CD4-positive, alpha-beta memory T cell (primary cell): ENCODE measurements around the gene KIF2A. TPM values are rescaled to one million over a fixed set of nuclear protein-coding genes. Genes with fewer than 3 reads are reported as not detected.

Experiments used
- CTCF ChIA-PET: fragments of 350-600 bp; sonication (Branson Sonifier 250); formaldehyde crosslinking; loops from one replicate; lab custom pipeline; 2021; ENCODE audit warnings: inconsistent platforms; ENCODE audit not compliant: partially characterized antibody; lab: Charles Lee
- POLR2A ChIA-PET: fragments of 350-600 bp; sonication (Branson Sonifier 250); formaldehyde crosslinking; loops from one replicate; lab custom pipeline; 2021; ENCODE audit not compliant: partially characterized antibody; lab: Charles Lee
- DNase-seq, 5 donors: peaks; one replicate each; pipeline versions ENCODE4 v3.0.0 to v3.0.0-alpha.2; 2020 to 2022; ENCODE audit warnings: mixed read lengths in 1 of 5
- H3K27ac ChIP-seq: one replicate; pipeline ENCODE4 v1.7.0; 2013; ENCODE audit warnings: low read depth, low read length
- H3K27me3 ChIP-seq: 2 replicates; pipeline ENCODE4 v1.7.0; 2013; ENCODE audit warnings: mild to moderate bottlenecking, low read length, moderate library complexity; ENCODE audit not compliant: insufficient read depth
- H3K36me3 ChIP-seq: 2 replicates; pipeline ENCODE4 v1.7.0; 2013; ENCODE audit warnings: mild to moderate bottlenecking, low read length, moderate library complexity; ENCODE audit not compliant: insufficient read depth
- H3K4me1 ChIP-seq: 2 replicates; pipeline ENCODE4 v1.7.0; 2013; ENCODE audit warnings: mild to moderate bottlenecking, low read length, moderate library complexity; ENCODE audit not compliant: insufficient read depth
- H3K4me3 ChIP-seq, 2 donors: one replicate each; pipeline ENCODE4 v1.7.0; 2013; ENCODE audit warnings: low read length in 2 of 2, mild to moderate bottlenecking in 1 of 2
- H3K9me3 ChIP-seq, 2 donors: one replicate each; pipeline ENCODE4 v1.7.0; 2013; ENCODE audit warnings: low read length in 2 of 2, control low read depth in 1 of 2; ENCODE audit not compliant: control insufficient read depth in 1 of 2
- H3K27ac Mint-ChIP-seq, 7 donors: one replicate each; pipeline ENCODE4 v1.8.0; 2020 to 2021; ENCODE audit warnings: mixed read lengths in 7 of 7, mild to moderate bottlenecking in 6 of 7, inconsistent platforms in 3 of 7, moderate library complexity in 3 of 7
- H3K27me3 Mint-ChIP-seq, 2 donors: one replicate each; pipeline ENCODE4 v1.8.0; 2020 to 2021; ENCODE audit warnings: mixed read lengths in 2 of 2
- H3K36me3 Mint-ChIP-seq, 2 donors: one replicate each; pipeline ENCODE4 v1.8.0; 2020 to 2021; ENCODE audit warnings: mixed read lengths in 2 of 2, inconsistent platforms in 1 of 2, mild to moderate bottlenecking in 1 of 2
- H3K4me1 Mint-ChIP-seq, 4 donors: one replicate each; pipeline ENCODE4 v1.8.0; 2020 to 2021; ENCODE audit warnings: mixed read lengths in 4 of 4, mild to moderate bottlenecking in 1 of 4
- H3K4me3 Mint-ChIP-seq, 8 donors: one replicate each; pipeline ENCODE4 v1.8.0; 2020 to 2021; ENCODE audit warnings: mixed read lengths in 8 of 8, mild to moderate bottlenecking in 7 of 8, moderate library complexity in 6 of 8, inconsistent platforms in 3 of 8
- H3K9me3 Mint-ChIP-seq, 8 donors: one replicate each; pipeline ENCODE4 v1.8.0; 2020 to 2021; ENCODE audit warnings: mixed read lengths in 8 of 8, mild to moderate bottlenecking in 5 of 8, inconsistent platforms in 3 of 8, moderate library complexity in 1 of 8
- intact Hi-C: fragments of 100-400 bp; cut with micrococcal nuclease; formaldehyde crosslinking; loops from one replicate; pipeline ENCODE4 v1.15.1; 2023
- polyA plus RNA-seq, 2 donors: library from polyadenylated mRNA; unstranded; fragments of 300-500 nt; fragmentation: Illumina TruSeq; gene quantifications; one replicate each; pipeline ENCODE4 v1.2.3, GENCODE V29; 2021
- total RNA-seq, 2 experiments: library from RNA; stranded (reverse); gene quantifications; one replicate each; pipeline ENCODE4 v1.2.3, GENCODE V29; 2021

KIF2A gene
- total and polyA plus RNA-seq, 4 experiments from 2014 or later = 133 to 158 (median 154) TPM

DNA sequence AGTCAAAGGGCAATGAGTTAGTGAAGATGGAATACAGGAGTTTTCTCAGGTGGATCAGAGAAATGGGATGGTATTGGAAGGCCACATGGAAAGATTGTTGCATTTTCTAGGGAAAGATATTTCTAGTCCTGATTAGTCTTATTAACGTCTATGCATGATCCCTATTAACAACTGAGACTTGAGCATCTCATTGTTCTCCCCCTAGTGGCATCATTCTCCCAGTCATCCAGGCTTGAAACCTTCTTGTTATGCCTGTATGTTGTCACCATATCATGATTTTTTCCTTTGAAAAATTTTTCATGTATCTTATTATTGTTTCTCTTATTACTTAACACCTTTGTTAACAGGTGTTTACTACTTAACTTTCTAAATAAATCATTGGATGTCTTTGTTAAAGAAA is 34.4 kb downstream of the KIF2A start:
- no peaks in the 10 kb centered on the region for H3K9me3 ChIP-seq
- H3K27ac ChIP-seq = no peak overlapping the region
- H3K9me3 Mint-ChIP-seq = no peaks in the 10 kb centered on the region
- CTCF ChIA-PET = interaction anchor here (0.6 to 6.3 kb wide), 21 partner anchors 11 to 116 kb away, joined by 3 to 45 read pairs (median 3); partner anchors contain the start of genes DIMT1 and KIF2A
- peak overlapping the region in 1 of 8 donors; percentile 1 for H3K4me3 Mint-ChIP-seq
- peak in 4 of 5 donors; percentile 18 to 39 (median 30) for DNase-seq
- peaks cover 6 to 8% of the 10 kb centered on the region in 2 donors for H3K36me3 Mint-ChIP-seq
- H3K27ac Mint-ChIP-seq = peak overlapping the region in 6 of 7 donors; percentile 7 to 44 (median 24)
- H3K36me3 ChIP-seq = no peaks in the 10 kb centered on the region
- H3K27me3 Mint-ChIP-seq = no peaks in the 10 kb centered on the region
- POLR2A ChIA-PET = interaction anchor here (1.3 to 3.0 kb wide), 2 partner anchors 35 to 63 kb away, joined by 3 to 11 read pairs; partner anchors contain the start of genes DIMT1 and KIF2A
- H3K4me1 ChIP-seq = peaks cover 47% of the 10 kb centered on the region
- peaks cover 43 to 79% (median 59%) of the 10 kb centered on the region in 4 donors for H3K4me1 Mint-ChIP-seq
- intact Hi-C loops = loop anchor here (1.0 to 2.0 kb wide), 2 partner anchors 34 to 48 kb away; partner anchors contain the start of gene KIF2A
- no peak overlapping the region for H3K4me3 ChIP-seq
- H3K27me3 ChIP-seq = no peaks in the 10 kb centered on the region

GRCh38 chr5:62340979-62341378 is 35.0 kb downstream of the KIF2A start:
- Histone ChIP-seq H3K27ac (peak overlapping the region; percentile 26), H3K9me3 (no peaks in the 10 kb centered on the region), H3K4me3 (no peak overlapping the region), H3K4me1 (peaks cover 47% of the 10 kb centered on the region), H3K27me3 (no peaks in the 10 kb centered on the region), H3K36me3 (no peaks in the 10 kb centered on the region)
- H3K36me3 Mint-ChIP-seq = peaks cover 6 to 8% of the 10 kb centered on the region in 2 donors
- no peak for DNase-seq
- no peaks in the 10 kb centered on the region for H3K27me3 Mint-ChIP-seq
- peak overlapping the region in 6 of 7 donors; percentile 23 to 90 (median 84) for H3K27ac Mint-ChIP-seq
- no peaks in the 10 kb centered on the region for H3K9me3 Mint-ChIP-seq
- peak overlapping the region in 3 of 8 donors; percentile 4 to 85 (median 5) for H3K4me3 Mint-ChIP-seq
- H3K4me1 Mint-ChIP-seq = peaks cover 41 to 75% (median 56%) of the 10 kb centered on the region in 4 donors
- intact Hi-C loops = loop anchor here (1.0 to 2.0 kb wide), 2 partner anchors 34 to 49 kb away; partner anchors contain the start of gene KIF2A
- ChIA-PET CTCF (interaction anchor here (0.7 to 6.3 kb wide), 19 partner anchors 10 to 117 kb away, joined by 3 to 45 read pairs (median 4); partner anchors contain the start of genes DIMT1 and KIF2A), POLR2A (interaction anchor here (0.9 to 3.0 kb wide), 2 partner anchors 35 to 117 kb away, joined by 3 to 11 read pairs; partner anchors contain the start of gene KIF2A)

DNA sequence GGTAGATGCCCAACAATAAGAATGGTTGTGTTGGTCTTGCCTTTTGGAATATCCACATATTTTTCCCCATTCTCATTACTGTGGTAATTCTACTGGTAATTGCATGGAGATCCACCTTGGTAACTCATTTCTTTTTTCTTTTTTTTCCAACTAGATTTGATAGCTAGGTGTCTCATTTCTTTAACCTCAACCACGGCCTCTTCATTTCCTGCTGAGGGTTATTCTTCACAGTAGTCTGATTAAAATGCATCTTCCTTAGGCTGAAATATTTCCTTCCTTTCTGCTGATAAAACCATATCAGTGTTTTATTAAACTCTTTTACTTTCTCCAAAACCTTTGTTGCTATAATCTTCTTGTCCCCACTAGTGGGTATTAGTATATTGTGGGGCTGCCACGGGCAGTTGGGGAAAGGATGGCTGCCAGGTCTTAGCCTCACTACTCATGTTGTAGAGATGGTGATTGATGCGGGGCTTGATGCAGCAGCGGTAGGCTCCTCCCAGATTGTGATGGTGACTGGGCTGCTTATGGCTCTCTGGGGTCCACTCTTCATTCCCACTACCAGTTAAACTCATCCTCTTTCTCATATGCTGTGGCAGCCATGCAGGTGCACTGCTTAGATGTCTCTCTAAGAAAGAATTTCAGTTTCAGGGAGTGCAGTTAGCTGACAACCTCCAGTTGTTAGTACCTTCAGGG is 35.9 kb downstream of the KIF2A start:
- ChIA-PET CTCF (interaction anchor here (1.0 to 6.3 kb wide), 7 partner anchors 9 to 118 kb away, joined by 4 to 45 read pairs (median 9); partner anchors contain the start of gene KIF2A), POLR2A (interaction anchor here (0.9 to 3.0 kb wide), 3 partner anchors 36 to 118 kb away, joined by 3 to 11 read pairs (median 3); partner anchors contain the start of gene KIF2A)
- Histone ChIP-seq H3K36me3 (no peaks in the 10 kb centered on the region), H3K4me3 (no peak overlapping the region), H3K27me3 (no peaks in the 10 kb centered on the region), H3K27ac (peak overlapping the region; percentile 26), H3K9me3 (no peaks in the 10 kb centered on the region), H3K4me1 (peaks cover 53% of the 10 kb centered on the region)
- peaks cover 4 to 8% of the 10 kb centered on the region in 2 donors for H3K36me3 Mint-ChIP-seq
- intact Hi-C loops = loop anchor here (2.0 kb wide), 1 partner anchor 35 kb away; the partner anchor contains the start of gene KIF2A
- H3K4me3 Mint-ChIP-seq = peak overlapping the region; percentile 5 to 85 (median 76)
- no peaks in the 10 kb centered on the region for H3K27me3 Mint-ChIP-seq
- peak overlapping the region; percentile 79 to 90 (median 88) for H3K27ac Mint-ChIP-seq
- no peaks in the 10 kb centered on the region for H3K9me3 Mint-ChIP-seq
- DNase-seq = peak; percentile 17 to 42 (median 26)
- H3K4me1 Mint-ChIP-seq = peaks cover 41 to 69% (median 53%) of the 10 kb centered on the region in 4 donors

GRCh38 chr5:62342476-62342837 is 36.5 kb downstream of the KIF2A start:
- Histone ChIP-seq H3K4me3 (no peak overlapping the region), H3K4me1 (peaks cover 55% of the 10 kb centered on the region), H3K27me3 (no peaks in the 10 kb centered on the region), H3K36me3 (no peaks in the 10 kb centered on the region), H3K27ac (peak overlapping the region; percentile 26), H3K9me3 (no peaks in the 10 kb centered on the region)
- CTCF ChIA-PET = interaction anchor here (1.3 to 6.3 kb wide), 2 partner anchors 9 to 51 kb away, joined by 9 to 45 read pairs; no protein-coding TSS in a partner anchor
- Mint-ChIP-seq H3K27me3 (no peaks in the 10 kb centered on the region), H3K4me1 (peaks cover 43 to 70% (median 55%) of the 10 kb centered on the region in 4 donors), H3K9me3 (no peaks in the 10 kb centered on the region), H3K4me3 (peak overlapping the region in 6 of 8 donors; percentile 69 to 85 (median 79)), H3K36me3 (peaks cover 4 to 8% of the 10 kb centered on the region in 2 donors), H3K27ac (peak overlapping the region; percentile 79 to 90 (median 88))
- intact Hi-C loops = no loop called here
- POLR2A ChIA-PET = interaction anchor here (3.5 kb wide), 1 partner anchor 37 kb away, joined by 13 read pairs; the partner anchor contains the start of gene KIF2A
- no peak for DNase-seq

- H3K27ac Mint-ChIP-seq = peak overlapping the region; percentile 19 to 91 (median 75)
- DNase-seq = no peak
- intact Hi-C loops = no loop called here
- Histone ChIP-seq H3K4me3 (no peak overlapping the region), H3K27ac (no peak overlapping the region), H3K4me1 (peaks cover 65% of the 10 kb centered on the region), H3K27me3 (no peaks in the 10 kb centered on the region), H3K36me3 (peaks cover under 1% of the 10 kb centered on the region), H3K9me3 (no peaks in the 10 kb centered on the region)
- H3K36me3 Mint-ChIP-seq = peaks cover 8 to 13% of the 10 kb centered on the region in 2 donors
- peaks cover 44 to 72% (median 54%) of the 10 kb centered on the region in 4 donors for H3K4me1 Mint-ChIP-seq
- H3K4me3 Mint-ChIP-seq = peak overlapping the region in 3 of 8 donors; percentile 41 to 78 (median 76)
- no peaks in the 10 kb centered on the region for H3K9me3 Mint-ChIP-seq
- ChIA-PET POLR2A (interaction anchor here (0.7 to 3.5 kb wide), 3 partner anchors 38 to 52 kb away, joined by 4 to 13 read pairs (median 5); partner anchors contain the start of gene KIF2A), CTCF (interaction anchor here (0.8 to 6.3 kb wide), 8 partner anchors 8 to 119 kb away, joined by 3 to 45 read pairs (median 4); partner anchors contain the start of gene KIF2A)
- H3K27me3 Mint-ChIP-seq = no peaks in the 10 kb centered on the region
These were observed 37.4 kb downstream of the KIF2A start for GRCh38 chr5:62343428-62343827.

GRCh38 chr5:62346748-62347147 is 40.7 kb downstream of the KIF2A start:
- Histone ChIP-seq H3K27me3 (no peaks in the 10 kb centered on the region), H3K9me3 (no peaks in the 10 kb centered on the region), H3K27ac (no peak overlapping the region), H3K36me3 (peaks cover 16% of the 10 kb centered on the region), H3K4me3 (no peak overlapping the region), H3K4me1 (peaks cover 51% of the 10 kb centered on the region)
- Mint-ChIP-seq H3K4me3 (no peak overlapping the region), H3K9me3 (no peaks in the 10 kb centered on the region), H3K36me3 (peaks cover 17 to 32% of the 10 kb centered on the region in 2 donors), H3K27me3 (no peaks in the 10 kb centered on the region), H3K4me1 (peaks cover 32 to 49% (median 37%) of the 10 kb centered on the region in 4 donors), H3K27ac (peak overlapping the region in 5 of 7 donors; percentile 14 to 86 (median 43))
- intact Hi-C loops = no loop called here
- CTCF ChIA-PET = interaction anchor here (1.1 to 3.9 kb wide), 3 partner anchors 55 to 122 kb away, joined by 4 to 17 read pairs (median 4); no protein-coding TSS in a partner anchor
- POLR2A ChIA-PET = interaction anchor here (1.2 kb wide), 1 partner anchor 13 kb away, joined by 4 read pairs; no protein-coding TSS in a partner anchor
- DNase-seq = no peak
